Stimulated activated CD8-positive, alpha-beta memory T cell treated with anti-CD3 and anti-CD28 coated beads, Interleukin-7, amount 100 ng/mL, for 1 hour (primary cell): ENCODE data around the gene DDRGK1.

Experiments
- DNase-seq, 2 donors: peaks; one replicate each; pipeline ENCODE4 v3.0.0-alpha.2; 2020; ENCODE audit warnings: low read depth in 2 of 2

Gene DDRGK1

GRCh38 chr20:3235666-3236324 lies 31.3 kb upstream of the DDRGK1 start:
- no peak for DNase-seq

GRCh38 chr20:3233991-3234498 lies 29.6 kb upstream of the DDRGK1 start:
- no peak for DNase-seq

- no peak for DNase-seq
Measured at GRCh38 chr20:3233131-3233990, 28.9 kb upstream of the DDRGK1 start.

GRCh38 chr20:3231889-3232588 lies 27.6 kb upstream of the DDRGK1 start:
- no peak for DNase-seq

- no peak for DNase-seq
Measured at GRCh38 chr20:3231116-3231515, 26.6 kb upstream of the DDRGK1 start.

GRCh38 chr20:3229798-3230197 lies 25.3 kb upstream of the DDRGK1 start:
- DNase-seq: no peak

GRCh38 chr20:3229158-3229557 lies 24.7 kb upstream of the DDRGK1 start:
- DNase-seq: no peak

GRCh38 chr20:3228750-3229032 lies 24.2 kb upstream of the DDRGK1 start:
- DNase-seq: no peak

GRCh38 chr20:3227936-3228749 lies 23.7 kb upstream of the DDRGK1 start:
- DNase-seq: no peak

GRCh38 chr20:3227506-3227905 lies 23.0 kb upstream of the DDRGK1 start:
- no peak for DNase-seq

- DNase-seq: no peak
Measured at GRCh38 chr20:3226864-3227263, 22.4 kb upstream of the DDRGK1 start.

GRCh38 chr20:3226093-3226492 lies 21.6 kb upstream of the DDRGK1 start:
- DNase-seq: no peak

- DNase-seq: no peak
Measured at GRCh38 chr20:3224681-3225421, 20.4 kb upstream of the DDRGK1 start.

- DNase-seq: no peak
Measured at GRCh38 chr20:3223994-3224680, 19.7 kb upstream of the DDRGK1 start.

GRCh38 chr20:3223651-3223993 lies 19.1 kb upstream of the DDRGK1 start:
- DNase-seq: no peak

GRCh38 chr20:3222635-3223600 lies 18.4 kb upstream of the DDRGK1 start:
- DNase-seq: no peak

GRCh38 chr20:3221398-3222226 lies 17.1 kb upstream of the DDRGK1 start:
- no peak for DNase-seq

GRCh38 chr20:3218307-3218988 lies 14.0 kb upstream of the DDRGK1 start:
- DNase-seq: peak; percentile 56 to 57
